Left ventricle myocardium inferior (tissue), 1 donor: ENCODE measurements around the gene GRIK1. TPM values are rescaled to one million over a fixed set of nuclear protein-coding genes. Genes with fewer than 3 reads are reported as not detected.

Source experiments
- DNase-seq: peaks from one replicate; pipeline ENCODE4 v3.0.0-alpha.2; 2020
- H3K27ac ChIP-seq: fragments of 200-600 bp; replicated peaks from 2 replicates; pipeline ENCODE4 v1.8.0; 2021
- H3K27me3 ChIP-seq: fragments of 200-600 bp; 2 replicates; pipeline ENCODE4 v1.8.0; 2021; ENCODE audit warnings: low read depth
- H3K36me3 ChIP-seq: fragments of 200-600 bp; 2 replicates; pipeline ENCODE4 v1.8.0; 2021
- H3K4me1 ChIP-seq: fragments of 200-600 bp; 2 replicates; pipeline ENCODE4 v1.8.0; 2021
- H3K4me3 ChIP-seq: fragments of 200-600 bp; 2 replicates; pipeline ENCODE4 v1.8.0; 2021; ENCODE audit warnings: mild to moderate bottlenecking, moderate library complexity
- H3K9me3 ChIP-seq: fragments of 200-600 bp; replicated peaks from 2 replicates; pipeline ENCODE4 v1.8.0; 2021
- CTCF ChIP-seq: fragments of 200-600 bp; IDR thresholded peaks from 2 replicates; pipeline ENCODE4 v1.8.0; 2021; ENCODE audit warnings: antibody characterized with exemption, mild to moderate bottlenecking, borderline replicate concordance
- intact Hi-C: fragments of 100-400 bp; cut with micrococcal nuclease; formaldehyde crosslinking; loops from one replicate; pipeline ENCODE4 v1.11.0; 2022
- total RNA-seq: library from RNA; stranded (reverse); fragmentation: NEBNext Ultra II Directional; extraction: Animal tissue kit (Norgen Biotek cat#: 25700); gene quantifications from one replicate; pipeline ENCODE4 v1.2.1, GENCODE V29; 2021
- donor health status: DM: no; HTN: yes; CAD: no; lungs with severe emphysema.

GRIK1 gene
- total RNA-seq, 1 donor from 2014 or later = not detected

GRCh38 chr21:29939104-29939923 is 482 bp downstream of the GRIK1 start:
- no peaks in the 10 kb centered on the region for H3K36me3 ChIP-seq
- intact Hi-C loops = no loop called here
- H3K9me3 ChIP-seq = no peaks in the 10 kb centered on the region
- DNase-seq = no peak
- H3K27ac ChIP-seq = no peak overlapping the region
- peaks cover 89% of the 10 kb centered on the region for H3K27me3 ChIP-seq
- H3K4me3 ChIP-seq = peak overlapping the region; percentile 50
- no peak for TF ChIP-seq CTCF
- H3K4me1 ChIP-seq = peaks cover 10% of the 10 kb centered on the region

- Histone ChIP-seq H3K36me3 (no peaks in the 10 kb centered on the region), H3K27me3 (peaks cover 91% of the 10 kb centered on the region), H3K4me1 (peaks cover 10% of the 10 kb centered on the region), H3K9me3 (no peaks in the 10 kb centered on the region), H3K27ac (no peak overlapping the region), H3K4me3 (peak overlapping the region; percentile 50)
- no peak for DNase-seq
- intact Hi-C loops = no loop called here
- no peak for TF ChIP-seq CTCF
Observed at GRCh38 chr21:29938776-29939103, 1.1 kb downstream of the GRIK1 start.

- H3K9me3 ChIP-seq = no peaks in the 10 kb centered on the region
- H3K36me3 ChIP-seq = no peaks in the 10 kb centered on the region
- no peak overlapping the region for H3K4me3 ChIP-seq
- H3K4me1 ChIP-seq = no peaks in the 10 kb centered on the region
- H3K27me3 ChIP-seq = peaks cover 37% of the 10 kb centered on the region
- no peak for TF ChIP-seq CTCF
- intact Hi-C loops = no loop called here
- no peak for DNase-seq
- no peak overlapping the region for H3K27ac ChIP-seq
Observed at GRCh38 chr21:29933088-29933487, 6.7 kb downstream of the GRIK1 start.

GRCh38 chr21:29928537-29928936 is 11.3 kb downstream of the GRIK1 start:
- intact Hi-C loops = no loop called here
- Histone ChIP-seq H3K27ac (no peak overlapping the region), H3K4me3 (no peak overlapping the region), H3K27me3 (no peaks in the 10 kb centered on the region), H3K4me1 (no peaks in the 10 kb centered on the region), H3K36me3 (no peaks in the 10 kb centered on the region), H3K9me3 (no peaks in the 10 kb centered on the region)
- TF ChIP-seq CTCF = no peak
- DNase-seq = no peak

GRCh38 chr21:29920938-29921337 is 18.9 kb downstream of the GRIK1 start:
- intact Hi-C loops = no loop called here
- TF ChIP-seq CTCF = no peak
- DNase-seq = no peak
- Histone ChIP-seq H3K4me3 (no peak overlapping the region), H3K36me3 (no peaks in the 10 kb centered on the region), H3K9me3 (no peaks in the 10 kb centered on the region), H3K4me1 (no peaks in the 10 kb centered on the region), H3K27ac (no peak overlapping the region), H3K27me3 (no peaks in the 10 kb centered on the region)
